ENCODE measurements around the gene FAM3C. TPM values are rescaled to one million over a fixed set of nuclear protein-coding genes. Genes with fewer than 3 reads are reported as not detected.

The FAM3C gene
- total RNA-seq (2013; cell fraction: nucleolus; rRNA removed), result 225 and 231 TPM in 2 replicates
- total RNA-seq (2014; rRNA removed) (23.6 and 28.8 TPM in 2 replicates), total RNA-seq (2014; rRNA removed; fragmentation: Illumina TruSeq; extraction: Trizol) (22.8 and 23.5 TPM in 2 replicates), total RNA-seq (2021) (25.0 and 25.7 TPM in 2 replicates), polyA plus RNA-seq (2011; rRNA removed) (110 and 179 TPM in 2 replicates), polyA plus RNA-seq (2014; fragmentation: Illumina TruSeq; extraction: Trizol) (34.6 and 50.6 TPM in 2 replicates), polyA plus RNA-seq (2014; fragmentation: Nextera tagmentation; extraction: Ambion mirVana) (10 to 100 TPM; 11.0 to 13.6 TPM), polyA plus RNA-seq (2014; rRNA removed) (26.0 and 30.6 TPM in 2 replicates), polyA plus RNA-seq (2016; fragmentation: Nextera tagmentation; extraction: Ambion mirVana) (10 to 100 TPM; 33.4 to 38.0 TPM), polyA minus RNA-seq (2011; rRNA and poly(A)+ RNA removed) (30.8 and 44.3 TPM in 2 replicates), Bru-seq, nascent RNA (percentile 98 among the genes with signal in this experiment), BruChase-seq, experiment 1, labeled RNA remaining after a 6-hour chase (percentile 93 among the genes with signal in this experiment), BruChase-seq, experiment 2, labeled RNA remaining after a 2-hour chase (percentile 97 among the genes with signal in this experiment)
- 25.9 TPM for polyA plus RNA-seq (2011; ENCODE audit: low read depth)
- polyA plus RNA-seq (2011; cell fraction: cytosol; rRNA removed), result 24.1 and 27.6 TPM in 2 replicates
- polyA plus RNA-seq (2011; cell fraction: nucleus; rRNA removed), result 72.4 and 86.3 TPM in 2 replicates
- 40.1 and 44.7 TPM in 2 replicates for polyA plus RNA-seq (2012)
- 14.0 and 20.4 TPM in 2 replicates for polyA minus RNA-seq (2011; cell fraction: cytosol; rRNA and poly(A)+ RNA removed)
- 104 and 136 TPM in 2 replicates for polyA minus RNA-seq (2011; cell fraction: nucleus; rRNA and poly(A)+ RNA removed)
- long read RNA-seq, experiment 1, transcript FAM3C-201 (10 exons, 2,508 nt), result major isoform, 43 of 49 reads
- long read RNA-seq, experiment 1, partial matches to known transcripts, result 2 of 49 reads
- long read RNA-seq, experiment 1, other reads (novel, unspliced or antisense), result 4 of 49 reads
- long read RNA-seq, experiment 2, transcript FAM3C-201 (10 exons, 2,508 nt), result major isoform, 24 of 74 reads
- long read RNA-seq, experiment 2, partial matches to known transcripts, result 30 of 74 reads
- long read RNA-seq, experiment 2, other reads (novel, unspliced or antisense), result 20 of 74 reads

- intact Hi-C loops (cut with micrococcal nuclease; ENCODE audit: unreplicated experiment), result loop anchor here (1.0 to 2.0 kb wide), 3 partner anchors 29 to 134 kb away; no protein-coding TSS in a partner anchor
- peak within 1 kb of the TSS; percentile 66 for H3K27ac ChIP-seq (ENCODE audit: control insufficient read depth, insufficient read depth)
- in situ Hi-C loops (cut with MboI), result loop anchor here (25.0 kb wide), 1 partner anchor 984 kb away; no protein-coding TSS in a partner anchor
- TF ChIP-seq ZBED1 (IDR thresholded peaks at IDR 0.05; ENCODE audit: borderline replicate concordance) (peak; percentile 57; the same call in 1 of the 2 replicates), CREM (IDR thresholded peaks at IDR 0.05; ENCODE audit: low read depth) (peak; percentile 25; the same call in 1 of the 2 replicates), ZNF622 (IDR thresholded peaks at IDR 0.05) (no peak), PBX3 (IDR thresholded peaks at IDR 0.05; ENCODE audit: insufficient replicate concordance, low read depth, low read length) (no peak), HDAC6 (IDR thresholded peaks at IDR 0.05; ENCODE audit: unreplicated experiment) (no peak), KAT2A (conservative IDR thresholded peaks at IDR 0.05; ENCODE audit: control insufficient read depth, low read depth, low read length) (no peak), RAD21 (IDR thresholded peaks at IDR 0.05; ENCODE audit: insufficient read depth, low read depth, low read length) (peak; percentile 77), MYB (IDR thresholded peaks at IDR 0.05; ENCODE audit: borderline replicate concordance, low read depth, low read length) (no peak), ZBTB33 (IDR thresholded peaks at IDR 0.05) (no peak), GATAD2B (conservative IDR thresholded peaks at IDR 0.05; ENCODE audit: low read depth) (peak; percentile 99), NR2F1 (conservative IDR thresholded peaks at IDR 0.05) (peak; percentile 85; the same call in 1 of the 2 replicates), SP1 (IDR thresholded peaks at IDR 0.05; ENCODE audit: low read depth, low read length) (peak; percentile 49), MLLT1 (IDR thresholded peaks at IDR 0.05) (0 out of 2 replicates have a peak, but pooled peaks have one; percentile 50)
Measured at GRCh38 chr7:121395961-121396757, at the start of gene FAM3C. Gene FAM3C, minus strand, starts transcription at chr7:121396308. Its CDS starts 13,339 bp downstream, at chr7:121382969.

More at GRCh38 chr7:121395961-121396757, at the start of gene FAM3C:
- H3K9me3 ChIP-seq (replicated peaks; ENCODE audit: control insufficient read depth, insufficient read depth, low read length), result peaks cover 1% of the 10 kb centered on the region; the same call in 1 of the 3 replicates
- H2AFZ ChIP-seq (ENCODE audit: control insufficient read depth, low read depth, low read length), result peak within 1 kb of the TSS; percentile 83
- H4K20me1 ChIP-seq (ENCODE audit: control insufficient read depth, insufficient read depth), result no peaks in the 10 kb centered on the region
- peak; percentile 86 for ATAC-seq
- peak within 1 kb of the TSS; percentile 69 for H3K4me3 ChIP-seq
- no peaks in the 10 kb centered on the region for H3K27me3 ChIP-seq (replicated peaks in 1 of 2; ENCODE audit: control insufficient read depth in 2 of 2, insufficient read depth in 2 of 2, low read length in 1 of 2)
- BruUV-seq (replicated peaks), result no TSS peak
- peak; percentile 35 for FAIRE-seq
- WGBS (ENCODE audit: insufficient coverage, insufficient replicate concordance, low lambda C conversion rate, missing lambda C conversion rate), result under 1% methylated on average over 69 of the region's 85 CpGs
- RAD21 ChIA-PET (ENCODE audit: unreplicated experiment), result interaction anchor here (0.9 to 6.5 kb wide), 20 partner anchors 12 to 152 kb away, joined by 3 to 208 read pairs (median 5); no protein-coding TSS in a partner anchor
- POLR2A ChIA-PET, result interaction anchor here (0.5 to 5.8 kb wide), 17 partner anchors 10 to 632 kb away, joined by 3 to 52 read pairs (median 4); no protein-coding TSS in a partner anchor
- peak within 1 kb of the TSS; percentile 85 for H3K9ac ChIP-seq (ENCODE audit: control insufficient read depth, insufficient read depth, low read length)
- SMC1A ChIA-PET (ENCODE audit: uncharacterized antibody, unreplicated experiment), result interaction anchor here (0.6 to 8.4 kb wide), 23 partner anchors 10 to 288 kb away, joined by 3 to 135 read pairs (median 4); no protein-coding TSS in a partner anchor
- peak; percentile 53 for DNase-seq (ENCODE audit: low read depth, low spot score)
- no peaks in the 10 kb centered on the region for H3K36me3 ChIP-seq (ENCODE audit: control insufficient read depth in 2 of 2, insufficient read depth in 2 of 2, low read length in 1 of 2)
- peaks cover 48% of the 10 kb centered on the region for H3K79me2 ChIP-seq (ENCODE audit: control insufficient read depth, insufficient read depth, low read length)
- peaks cover 8% of the 10 kb centered on the region for H3K4me1 ChIP-seq (ENCODE audit: control insufficient read depth, insufficient read depth, low read length)
- peak within 1 kb of the TSS; percentile 75 for H3K4me2 ChIP-seq (ENCODE audit: control insufficient read depth, insufficient read depth)
- CTCF ChIA-PET, result interaction anchor here (0.5 to 6.6 kb wide), 31 partner anchors 9 to 1253 kb away, joined by 3 to 166 read pairs (median 5); no protein-coding TSS in a partner anchor

Data from GM12878 (cell line).